OCI-LY7 (cell line): ENCODE data around the gene CAPN5.

Experiments used
- CTCF ChIP-seq: fragments of 200-600 bp; sonication (generic); conservative IDR thresholded peaks from 2 replicates; pipeline ENCODE4 v1.5.1; 2014; ENCODE audit warnings: mild to moderate bottlenecking, antibody characterized with exemption, low read length, moderate library complexity, mixed read lengths
- EZH2phosphoT487 ChIP-seq: fragments of 200-600 bp; sonication (generic); IDR thresholded peaks from 2 replicates; pipeline ENCODE4 v1.6.1; 2018; ENCODE audit warnings: low read depth, borderline replicate concordance, mild to moderate bottlenecking, mixed run types, antibody characterized with exemption, low read length, moderate library complexity, mixed read lengths

DNA sequence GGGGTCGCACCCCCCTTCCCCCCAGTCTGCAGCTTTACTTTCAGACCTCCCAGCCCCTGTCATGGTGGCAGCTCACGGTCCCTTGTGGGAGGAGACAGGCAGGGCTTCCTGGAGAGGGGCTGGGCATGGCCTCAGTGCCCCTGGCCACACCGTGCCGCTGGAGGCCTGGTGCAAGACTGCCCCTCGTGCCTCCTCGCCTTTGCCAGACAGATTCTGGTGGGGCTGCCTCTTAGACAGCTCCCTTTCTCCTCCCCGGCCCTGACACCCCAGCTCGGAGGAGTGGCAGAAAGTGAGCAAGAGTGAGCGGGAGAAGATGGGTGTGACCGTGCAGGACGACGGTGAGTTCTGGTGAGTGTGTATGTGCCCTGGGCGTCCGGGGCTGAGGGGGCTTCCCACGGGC lies 49.2 kb downstream of the CAPN5 start:
- TF ChIP-seq CTCF (no peak), EZH2phosphoT487 (no peak)
